OCI-LY7 (cell line): ENCODE data around the gene FAM200B.

Experiments
- CTCF ChIP-seq: fragments of 200-600 bp; sonication (generic); conservative IDR thresholded peaks from 2 replicates; pipeline ENCODE4 v1.5.1; 2014; ENCODE audit warnings: mild to moderate bottlenecking, antibody characterized with exemption, low read length, moderate library complexity, mixed read lengths
- EZH2phosphoT487 ChIP-seq: fragments of 200-600 bp; sonication (generic); IDR thresholded peaks from 2 replicates; pipeline ENCODE4 v1.6.1; 2018; ENCODE audit warnings: low read depth, borderline replicate concordance, mild to moderate bottlenecking, mixed run types, antibody characterized with exemption, low read length, moderate library complexity, mixed read lengths

- TF ChIP-seq CTCF (no peak), EZH2phosphoT487 (no peak)
These were observed 22.5 kb downstream of the FAM200B start for GRCh38 chr4:15704129-15704528.
